ENCODE measurements around the gene TAS2R5.

DNA sequence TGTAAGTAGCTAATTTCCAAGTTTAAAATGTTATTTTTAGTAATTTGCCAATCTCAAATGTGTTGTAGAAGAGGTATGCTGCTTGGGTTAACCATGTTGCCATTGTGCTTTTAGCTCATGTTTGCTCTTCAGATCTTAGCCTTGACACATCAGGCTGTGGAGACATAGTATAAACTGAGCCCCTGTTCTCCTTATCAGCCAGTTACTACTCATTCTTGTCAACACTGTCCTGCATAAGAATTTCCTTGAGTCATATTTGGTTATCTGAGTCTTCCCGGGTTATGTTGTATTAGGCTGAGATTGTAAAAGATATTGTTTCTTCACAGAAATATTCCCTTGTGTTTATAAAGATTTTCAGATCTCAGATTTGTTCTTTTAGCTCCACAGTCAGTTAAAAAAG is 47.8 kb upstream of the TAS2R5 start:
- TF ChIP-seq POLR2A (IDR thresholded peaks at IDR 0.05; ENCODE audit: low read depth, low read length) = no peak
- TF ChIP-seq TAF1 (IDR thresholded peaks at IDR 0.05; ENCODE audit: borderline replicate concordance, low read depth, low read length) = no peak
- no peak for TF ChIP-seq POLR2AphosphoS5 (IDR thresholded peaks at IDR 0.05; ENCODE audit: low read depth, low read length)
